Measurements from ENCODE around the gene BRD4. TPM values are rescaled to one million over a fixed set of nuclear protein-coding genes. Genes with fewer than 3 reads are reported as not detected.

The BRD4 gene
- total and polyA plus RNA-seq, 2 of the 13 experiments (the other 11 are each of a cell fraction or from before 2014, with no cell fraction given), result 10.5 to 11.4 TPM

DNA sequence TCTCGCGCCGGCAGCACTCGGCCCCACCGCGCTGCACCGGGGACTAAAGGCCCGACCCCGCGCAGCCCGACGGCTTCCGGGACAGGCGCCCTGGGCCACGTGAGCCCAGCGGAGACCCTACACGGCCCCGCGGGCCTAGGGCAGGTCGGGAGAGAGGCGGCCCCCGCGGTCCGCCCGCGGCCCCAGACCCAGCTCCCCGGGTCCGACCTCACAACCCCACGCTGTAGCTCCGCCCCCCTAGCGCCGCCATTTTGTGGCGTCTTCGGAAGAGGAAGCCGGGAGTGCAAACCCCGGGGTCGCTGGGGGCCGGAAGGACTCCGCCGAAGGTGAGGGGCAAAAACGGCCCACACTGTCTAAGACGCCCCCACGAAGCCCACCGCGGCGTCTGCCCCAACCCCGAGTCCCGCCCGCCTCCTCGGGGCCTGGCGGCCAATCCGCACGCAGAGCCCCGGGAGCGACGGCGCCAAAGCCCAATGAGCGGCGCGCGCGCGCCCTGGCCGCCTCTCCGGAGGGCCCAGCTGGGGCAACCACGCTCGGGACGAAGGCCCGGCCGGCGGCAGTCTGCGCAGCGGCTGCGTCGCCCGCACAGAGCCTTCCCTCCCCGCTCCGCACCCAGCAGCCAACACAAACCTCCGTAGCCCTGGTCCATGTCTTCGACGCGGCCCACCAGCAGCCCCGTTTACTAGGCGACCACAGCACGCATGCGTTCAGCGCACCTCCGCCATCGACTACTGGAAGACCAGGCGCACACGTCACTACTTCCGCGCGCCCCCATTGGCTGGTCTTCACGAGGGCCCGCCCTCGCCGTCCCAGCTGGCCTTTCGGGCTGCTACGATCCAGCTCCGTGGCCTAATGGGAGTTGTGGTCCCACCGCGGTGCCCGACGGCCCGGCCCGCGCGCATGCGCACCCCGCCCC lies 47.0 kb upstream of the BRD4 start, which contains the start of gene AKAP8 (continued):
- TF ChIP-seq KIAA2018 (CRISPR knock-in tag; IDR thresholded peaks at IDR 0.05; ENCODE audit: borderline replicate concordance) (no peak), ZSCAN31 (CRISPR knock-in tag; IDR thresholded peaks at IDR 0.05; ENCODE audit: low read depth) (peak; percentile 68; the same call in 1 of the 2 replicates), ZUFSP (CRISPR knock-in tag; IDR thresholded peaks at IDR 0.05; ENCODE audit: borderline replicate concordance) (no peak), ZNF33A (CRISPR knock-in tag; IDR thresholded peaks at IDR 0.05; ENCODE audit: borderline replicate concordance) (no peak), ZBTB4 (CRISPR knock-in tag; IDR thresholded peaks at IDR 0.05; ENCODE audit: borderline replicate concordance) (no peak), TEAD2 (CRISPR knock-in tag; IDR thresholded peaks at IDR 0.05) (no peak), TMF1 (CRISPR knock-in tag; IDR thresholded peaks at IDR 0.05; ENCODE audit: low read depth) (no peak), KLF11 (CRISPR knock-in tag; IDR thresholded peaks at IDR 0.05) (no peak), CBX1 (IDR thresholded peaks at IDR 0.05; ENCODE audit: low read depth) (no peak)
- TF ChIP-seq, protein P1, sequence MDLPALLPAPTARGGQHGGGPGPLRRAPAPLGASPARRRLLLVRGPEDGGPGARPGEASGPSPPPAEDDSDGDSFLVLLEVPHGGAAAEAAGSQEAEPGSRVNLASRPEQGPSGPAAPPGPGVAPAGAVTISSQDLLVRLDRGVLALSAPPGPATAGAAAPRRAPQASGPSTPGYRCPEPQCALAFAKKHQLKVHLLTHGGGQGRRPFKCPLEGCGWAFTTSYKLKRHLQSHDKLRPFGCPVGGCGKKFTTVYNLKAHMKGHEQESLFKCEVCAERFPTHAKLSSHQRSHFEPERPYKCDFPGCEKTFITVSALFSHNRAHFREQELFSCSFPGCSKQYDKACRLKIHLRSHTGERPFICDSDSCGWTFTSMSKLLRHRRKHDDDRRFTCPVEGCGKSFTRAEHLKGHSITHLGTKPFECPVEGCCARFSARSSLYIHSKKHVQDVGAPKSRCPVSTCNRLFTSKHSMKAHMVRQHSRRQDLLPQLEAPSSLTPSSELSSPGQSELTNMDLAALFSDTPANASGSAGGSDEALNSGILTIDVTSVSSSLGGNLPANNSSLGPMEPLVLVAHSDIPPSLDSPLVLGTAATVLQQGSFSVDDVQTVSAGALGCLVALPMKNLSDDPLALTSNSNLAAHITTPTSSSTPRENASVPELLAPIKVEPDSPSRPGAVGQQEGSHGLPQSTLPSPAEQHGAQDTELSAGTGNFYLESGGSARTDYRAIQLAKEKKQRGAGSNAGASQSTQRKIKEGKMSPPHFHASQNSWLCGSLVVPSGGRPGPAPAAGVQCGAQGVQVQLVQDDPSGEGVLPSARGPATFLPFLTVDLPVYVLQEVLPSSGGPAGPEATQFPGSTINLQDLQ (CRISPR knock-in tag; IDR thresholded peaks at IDR 0.05), result peak; percentile 44
